ENCODE measurements around the gene PEX1.

Gene PEX1

DNA sequence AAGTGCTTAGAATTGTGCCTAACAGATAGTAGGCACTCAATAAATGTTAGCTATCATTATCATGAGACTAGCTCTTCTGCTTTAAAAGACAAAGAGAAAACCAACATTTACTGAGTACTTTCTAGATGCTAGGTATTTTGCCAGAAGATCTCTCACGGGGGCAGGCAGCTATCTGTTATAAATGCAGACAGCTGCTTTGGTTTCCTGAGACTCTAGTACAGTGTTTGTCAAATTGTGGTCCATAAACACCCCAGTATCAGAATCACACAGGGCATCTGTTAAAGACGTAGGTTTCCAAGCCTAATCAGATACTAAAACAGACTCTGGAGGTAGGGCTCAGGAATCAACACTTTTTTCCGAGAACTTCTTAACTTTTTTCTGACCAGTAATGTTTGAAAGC is 48.0 kb upstream of the PEX1 start:
- Histone ChIP-seq H3K27ac (ENCODE audit: extremely low read depth, low read depth, low read length) (no peak overlapping the region), H3K9me3 (ENCODE audit: control insufficient read depth, insufficient read depth, low read depth, low read length) (no peaks in the 10 kb centered on the region), H3K4me1 (ENCODE audit: control insufficient read depth, insufficient read depth, low read length) (no peaks in the 10 kb centered on the region), H3K36me3 (ENCODE audit: control insufficient read depth in 2 of 2, insufficient read depth in 1 of 2, low read length in 2 of 2) (peaks cover 69 to 80% of the 10 kb centered on the region in 2 experiments), H3K4me3 (ENCODE audit: low read depth, low read length) (no peak overlapping the region)
- no peak for TF ChIP-seq ZNF175 (tag by site-specific recombination; IDR thresholded peaks at IDR 0.05)
- ChIA-PET CTCF (no interaction called here), POLR2A (no interaction called here)

- H3K9me3 ChIP-seq (ENCODE audit: control insufficient read depth, insufficient read depth, low read depth, low read length): no peaks in the 10 kb centered on the region
- H3K4me3 ChIP-seq (ENCODE audit: low read depth, low read length): no peak overlapping the region
- no peak overlapping the region for H3K27ac ChIP-seq (ENCODE audit: extremely low read depth, low read depth, low read length)
- TF ChIP-seq ZNF335 (tag by site-specific recombination; conservative IDR thresholded peaks at IDR 0.05): no peak
- no peak for TF ChIP-seq YY1 (tag by site-specific recombination; IDR thresholded peaks at IDR 0.05)
- no peak for TF ChIP-seq ZNF664 (tag by site-specific recombination; IDR thresholded peaks at IDR 0.05)
- no peak for TF ChIP-seq TRIM28 (IDR thresholded peaks at IDR 0.05; ENCODE audit: borderline replicate concordance, low read length)
- no peak for TF ChIP-seq ZNF654 (tag by site-specific recombination; IDR thresholded peaks at IDR 0.05; ENCODE audit: low read depth)
- TF ChIP-seq ZNF747 (tag by site-specific recombination; IDR thresholded peaks at IDR 0.05): no peak
- TF ChIP-seq PBX3 (CRISPR knock-in tag; IDR thresholded peaks at IDR 0.05): no peak
- ChIA-PET POLR2A (no interaction called here), CTCF (interaction anchor here (0.6 to 1.3 kb wide), 3 partner anchors 37 to 297 kb away, joined by 3 read pairs; partner anchors contain the start of genes PEX1 and RBM48)
- H3K4me1 ChIP-seq (ENCODE audit: control insufficient read depth, insufficient read depth, low read length): no peaks in the 10 kb centered on the region
- peaks cover 62 to 83% of the 10 kb centered on the region in 2 experiments for H3K36me3 ChIP-seq (ENCODE audit: control insufficient read depth in 2 of 2, insufficient read depth in 1 of 2, low read length in 2 of 2)
Observed at GRCh38 chr7:92569137-92569536, 40.8 kb upstream of the PEX1 start.

DNA sequence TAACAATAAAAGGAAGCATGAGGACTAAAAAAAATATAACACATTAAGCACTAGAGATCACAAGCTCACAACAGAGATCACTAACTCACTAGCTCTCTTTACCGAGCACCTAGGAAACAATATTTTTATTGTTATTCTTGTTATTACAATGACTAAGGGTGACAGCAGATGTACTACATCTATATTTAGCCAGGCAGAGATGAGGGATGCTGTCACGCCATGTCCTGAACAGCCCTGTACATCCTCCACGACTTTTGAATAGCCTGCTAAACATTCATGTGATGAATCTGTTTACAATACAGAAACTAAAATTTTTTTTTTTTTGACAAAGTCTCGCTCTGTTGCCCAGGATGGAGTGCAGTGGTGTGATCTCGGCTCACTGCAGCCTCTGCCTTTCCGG is 39.1 kb upstream of the PEX1 start:
- peaks cover 66 to 69% of the 10 kb centered on the region in 2 experiments for H3K36me3 ChIP-seq (ENCODE audit: control insufficient read depth in 2 of 2, insufficient read depth in 1 of 2, low read length in 2 of 2)
- no peak overlapping the region for H3K4me3 ChIP-seq (ENCODE audit: low read depth, low read length)
- H3K9me3 ChIP-seq (ENCODE audit: control insufficient read depth, insufficient read depth, low read depth, low read length): no peaks in the 10 kb centered on the region
- no peaks in the 10 kb centered on the region for H3K4me1 ChIP-seq (ENCODE audit: control insufficient read depth, insufficient read depth, low read length)
- POLR2A ChIA-PET: interaction anchor here (1.0 kb wide), 1 partner anchor 39 kb away, joined by 4 read pairs; the partner anchor contains the start of genes PEX1 and RBM48
- CTCF ChIA-PET: interaction anchor here (0.7 kb wide), 1 partner anchor 123 kb away, joined by 6 read pairs; no protein-coding TSS in a partner anchor
- no peak overlapping the region for H3K27ac ChIP-seq (ENCODE audit: extremely low read depth, low read depth, low read length)
- TF ChIP-seq ZNF433 (tag by site-specific recombination; IDR thresholded peaks at IDR 0.05; ENCODE audit: low read depth): no peak
- TF ChIP-seq, protein P1, sequence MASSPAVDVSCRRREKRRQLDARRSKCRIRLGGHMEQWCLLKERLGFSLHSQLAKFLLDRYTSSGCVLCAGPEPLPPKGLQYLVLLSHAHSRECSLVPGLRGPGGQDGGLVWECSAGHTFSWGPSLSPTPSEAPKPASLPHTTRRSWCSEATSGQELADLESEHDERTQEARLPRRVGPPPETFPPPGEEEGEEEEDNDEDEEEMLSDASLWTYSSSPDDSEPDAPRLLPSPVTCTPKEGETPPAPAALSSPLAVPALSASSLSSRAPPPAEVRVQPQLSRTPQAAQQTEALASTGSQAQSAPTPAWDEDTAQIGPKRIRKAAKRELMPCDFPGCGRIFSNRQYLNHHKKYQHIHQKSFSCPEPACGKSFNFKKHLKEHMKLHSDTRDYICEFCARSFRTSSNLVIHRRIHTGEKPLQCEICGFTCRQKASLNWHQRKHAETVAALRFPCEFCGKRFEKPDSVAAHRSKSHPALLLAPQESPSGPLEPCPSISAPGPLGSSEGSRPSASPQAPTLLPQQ (tag by site-specific recombination; IDR thresholded peaks at IDR 0.05): no peak
- TF ChIP-seq ZNF169 (tag by site-specific recombination; IDR thresholded peaks at IDR 0.05): no peak
- TF ChIP-seq ZNF26 (tag by site-specific recombination; IDR thresholded peaks at IDR 0.05): no peak
- no peak for TF ChIP-seq ZNF16 (tag by site-specific recombination; IDR thresholded peaks at IDR 0.05; ENCODE audit: low read depth)
- no peak for TF ChIP-seq ZNF596 (tag by site-specific recombination; IDR thresholded peaks at IDR 0.05)
- no peak for TF ChIP-seq ZSCAN16 (tag by site-specific recombination; IDR thresholded peaks at IDR 0.05)
- TF ChIP-seq, protein P2, sequence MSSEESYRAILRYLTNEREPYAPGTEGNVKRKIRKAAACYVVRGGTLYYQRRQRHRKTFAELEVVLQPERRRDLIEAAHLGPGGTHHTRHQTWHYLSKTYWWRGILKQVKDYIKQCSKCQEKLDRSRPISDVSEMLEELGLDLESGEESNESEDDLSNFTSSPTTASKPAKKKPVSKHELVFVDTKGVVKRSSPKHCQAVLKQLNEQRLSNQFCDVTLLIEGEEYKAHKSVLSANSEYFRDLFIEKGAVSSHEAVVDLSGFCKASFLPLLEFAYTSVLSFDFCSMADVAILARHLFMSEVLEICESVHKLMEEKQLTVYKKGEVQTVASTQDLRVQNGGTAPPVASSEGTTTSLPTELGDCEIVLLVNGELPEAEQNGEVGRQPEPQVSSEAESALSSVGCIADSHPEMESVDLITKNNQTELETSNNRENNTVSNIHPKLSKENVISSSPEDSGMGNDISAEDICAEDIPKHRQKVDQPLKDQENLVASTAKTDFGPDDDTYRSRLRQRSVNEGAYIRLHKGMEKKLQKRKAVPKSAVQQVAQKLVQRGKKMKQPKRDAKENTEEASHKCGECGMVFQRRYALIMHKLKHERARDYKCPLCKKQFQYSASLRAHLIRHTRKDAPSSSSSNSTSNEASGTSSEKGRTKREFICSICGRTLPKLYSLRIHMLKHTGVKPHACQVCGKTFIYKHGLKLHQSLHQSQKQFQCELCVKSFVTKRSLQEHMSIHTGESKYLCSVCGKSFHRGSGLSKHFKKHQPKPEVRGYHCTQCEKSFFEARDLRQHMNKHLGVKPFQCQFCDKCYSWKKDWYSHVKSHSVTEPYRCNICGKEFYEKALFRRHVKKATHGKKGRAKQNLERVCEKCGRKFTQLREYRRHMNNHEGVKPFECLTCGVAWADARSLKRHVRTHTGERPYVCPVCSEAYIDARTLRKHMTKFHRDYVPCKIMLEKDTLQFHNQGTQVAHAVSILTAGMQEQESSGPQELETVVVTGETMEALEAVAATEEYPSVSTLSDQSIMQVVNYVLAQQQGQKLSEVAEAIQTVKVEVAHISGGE (tag by site-specific recombination; conservative IDR thresholded peaks at IDR 0.05; ENCODE audit: low read depth): no peak
- TF ChIP-seq ZNF660 (tag by site-specific recombination; IDR thresholded peaks at IDR 0.05): no peak
- TF ChIP-seq ZNF548 (tag by site-specific recombination; IDR thresholded peaks at IDR 0.05): no peak
- TF ChIP-seq, protein P3, sequence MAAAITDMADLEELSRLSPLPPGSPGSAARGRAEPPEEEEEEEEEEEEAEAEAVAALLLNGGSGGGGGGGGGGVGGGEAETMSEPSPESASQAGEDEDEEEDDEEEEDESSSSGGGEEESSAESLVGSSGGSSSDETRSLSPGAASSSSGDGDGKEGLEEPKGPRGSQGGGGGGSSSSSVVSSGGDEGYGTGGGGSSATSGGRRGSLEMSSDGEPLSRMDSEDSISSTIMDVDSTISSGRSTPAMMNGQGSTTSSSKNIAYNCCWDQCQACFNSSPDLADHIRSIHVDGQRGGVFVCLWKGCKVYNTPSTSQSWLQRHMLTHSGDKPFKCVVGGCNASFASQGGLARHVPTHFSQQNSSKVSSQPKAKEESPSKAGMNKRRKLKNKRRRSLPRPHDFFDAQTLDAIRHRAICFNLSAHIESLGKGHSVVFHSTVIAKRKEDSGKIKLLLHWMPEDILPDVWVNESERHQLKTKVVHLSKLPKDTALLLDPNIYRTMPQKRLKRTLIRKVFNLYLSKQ (tag by site-specific recombination; IDR thresholded peaks at IDR 0.05; ENCODE audit: borderline replicate concordance): no peak
